WTC11 (cell line): ENCODE results near the gene CARD9. TPM values are rescaled to one million over a fixed set of nuclear protein-coding genes. Genes with fewer than 3 reads are reported as not detected.
"Not testable (repeated sequence)": the region's sequence is repeated elsewhere in the genome, so short reads cannot be mapped to it uniquely, and the experiment has no call there.

Experiments
- ATAC-seq: fragments of 200-7000 bp; cut with Tn5 transposase; 2 replicates; pipeline ENCODE4 v1.10.0; 2021; ENCODE audit warnings: mild to moderate bottlenecking, moderate library complexity
- CTCF ChIA-PET: fragments of 300-600 bp; sonication (Branson Sonifier 250); formaldehyde crosslinking; loops from one replicate; lab custom pipeline; 2021; ENCODE audit warnings: antibody characterized with exemption; lab: Charles Lee
- POLR2A ChIA-PET: fragments of 350-600 bp; sonication (Branson Sonifier 250); formaldehyde crosslinking; loops from one replicate; lab custom pipeline; 2021; ENCODE audit warnings: antibody characterized with exemption; lab: Charles Lee
- DNase-seq: peaks from one replicate; pipeline ENCODE4 v3.0.0; 2021; ENCODE audit warnings: low spot score
- H3K27ac Mint-ChIP-seq: 2 replicates; pipeline ENCODE4 v1.8.0; 2021; ENCODE audit warnings: mixed read lengths
- H3K27me3 Mint-ChIP-seq: 2 replicates; pipeline ENCODE4 v1.8.0; 2021; ENCODE audit warnings: low read depth, mild to moderate bottlenecking, moderate library complexity, mixed read lengths
- H3K36me3 Mint-ChIP-seq: 2 replicates; pipeline ENCODE4 v1.8.0; 2021; ENCODE audit warnings: mixed read lengths
- H3K4me1 Mint-ChIP-seq: 2 replicates; pipeline ENCODE4 v1.8.0; 2022; ENCODE audit warnings: mixed read lengths
- H3K4me3 Mint-ChIP-seq: 2 replicates; pipeline ENCODE4 v1.8.0; 2021; ENCODE audit warnings: mild to moderate bottlenecking, moderate library complexity, mixed read lengths
- H3K9me3 Mint-ChIP-seq: 2 replicates; pipeline ENCODE4 v1.8.0; 2021; ENCODE audit warnings: mixed read lengths
- AR ChIP-seq: fragments of 250-450 bp; sonication (Bioruptor Pico); IDR thresholded peaks from 2 replicates; pipeline ENCODE4 v1.9.0; 2021; ENCODE audit warnings: mild to moderate bottlenecking
- ERG ChIP-seq: fragments of 250-450 bp; sonication (Bioruptor Pico); IDR thresholded peaks from 2 replicates; pipeline ENCODE4 v1.8.0; 2021; ENCODE audit warnings: mild to moderate bottlenecking
- FOXK1 ChIP-seq: sonication (generic); formaldehyde crosslinking; IDR thresholded peaks from 2 replicates; pipeline ENCODE4 v1.8.0; 2022; ENCODE audit warnings: mild to moderate bottlenecking, moderate library complexity, missing genetic modification reagents
- FOXP1 ChIP-seq: sonication (generic); formaldehyde crosslinking; IDR thresholded peaks from 2 replicates; pipeline ENCODE4 v1.8.0; 2022; ENCODE audit warnings: missing genetic modification reagents, mild to moderate bottlenecking, moderate library complexity, borderline replicate concordance
- GRHL2 ChIP-seq: fragments of 250-450 bp; sonication (Bioruptor Pico); IDR thresholded peaks from 2 replicates; pipeline ENCODE4 v1.8.0; 2022; ENCODE audit warnings: mild to moderate bottlenecking, moderate library complexity; ENCODE audit not compliant: insufficient replicate concordance, severe bottlenecking
- JUN ChIP-seq: sonication (generic); formaldehyde crosslinking; IDR thresholded peaks from 2 replicates; pipeline ENCODE4 v1.8.0; 2023; ENCODE audit warnings: mild to moderate bottlenecking, missing genetic modification reagents
- MXD4 ChIP-seq: fragments of 250-450 bp; sonication (Bioruptor Pico); IDR thresholded peaks from 2 replicates; pipeline ENCODE4 v1.8.0; 2021; ENCODE audit warnings: mild to moderate bottlenecking, moderate library complexity, borderline replicate concordance
- MYBL2 ChIP-seq: sonication (generic); formaldehyde crosslinking; IDR thresholded peaks from 2 replicates; pipeline ENCODE4 v1.8.1; 2023; ENCODE audit warnings: mild to moderate bottlenecking, moderate library complexity, missing genetic modification reagents
- NR2C2 ChIP-seq: sonication (generic); formaldehyde crosslinking; IDR thresholded peaks from 2 replicates; pipeline ENCODE4 v1.8.0; 2022; ENCODE audit warnings: mild to moderate bottlenecking, missing genetic modification reagents
- RORB ChIP-seq: fragments of 250-450 bp; sonication (Bioruptor Pico); IDR thresholded peaks from 2 replicates; pipeline ENCODE4 v1.9.0; 2021; ENCODE audit warnings: mild to moderate bottlenecking
- SMAD4 ChIP-seq: sonication (generic); formaldehyde crosslinking; IDR thresholded peaks from 2 replicates; pipeline ENCODE4 v1.8.0; 2022; ENCODE audit warnings: mild to moderate bottlenecking, missing genetic modification reagents
- SP1 ChIP-seq: sonication (generic); formaldehyde crosslinking; conservative IDR thresholded peaks from 2 replicates; pipeline ENCODE4 v1.8.1; 2022; ENCODE audit warnings: missing genetic modification reagents
- TCF7 ChIP-seq: sonication (generic); formaldehyde crosslinking; IDR thresholded peaks from 2 replicates; pipeline ENCODE4 v1.8.0; 2022; ENCODE audit warnings: mild to moderate bottlenecking, low read depth, missing genetic modification reagents, moderate library complexity
- ZNF138 ChIP-seq: sonication (generic); formaldehyde crosslinking; conservative IDR thresholded peaks from 2 replicates; pipeline ENCODE4 v1.8.1; 2022; ENCODE audit warnings: mild to moderate bottlenecking, moderate library complexity, missing genetic modification reagents
- ZNF232 ChIP-seq: sonication (generic); formaldehyde crosslinking; IDR thresholded peaks from 2 replicates; pipeline ENCODE4 v1.8.0; 2022; ENCODE audit warnings: mild to moderate bottlenecking, missing genetic modification reagents
- ZNF317 ChIP-seq: sonication (generic); formaldehyde crosslinking; IDR thresholded peaks from 2 replicates; pipeline ENCODE4 v1.8.1; 2023; ENCODE audit warnings: low read depth, mild to moderate bottlenecking, moderate library complexity, missing genetic modification reagents, borderline replicate concordance
- ZNF396 ChIP-seq: fragments of 250-450 bp; sonication (Bioruptor Pico); IDR thresholded peaks from 2 replicates; pipeline ENCODE4 v1.8.0; 2021; ENCODE audit warnings: mild to moderate bottlenecking, moderate library complexity, borderline replicate concordance
- ZNF423 ChIP-seq: fragments of 250-450 bp; sonication (Bioruptor Pico); IDR thresholded peaks from 2 replicates; pipeline ENCODE4 v2.1.2; 2022; ENCODE audit warnings: mild to moderate bottlenecking, moderate library complexity
- ZNF671 ChIP-seq: fragments of 250-450 bp; sonication (Bioruptor Pico); IDR thresholded peaks from 2 replicates; pipeline ENCODE4 v1.8.0; 2021; ENCODE audit warnings: mild to moderate bottlenecking
- ZSCAN18 ChIP-seq: fragments of 250-450 bp; sonication (Bioruptor Pico); IDR thresholded peaks from 2 replicates; pipeline ENCODE4 v2.1.2; 2022; ENCODE audit warnings: mild to moderate bottlenecking, moderate library complexity
- total RNA-seq: library from RNA; stranded (reverse); gene quantifications from 3 replicates; pipeline ENCODE4 v1.2.3, GENCODE V29; 2021

CARD9 gene
- total RNA-seq, 1 experiment from 2014 or later = 0.96 TPM

- DNase-seq = no peak
- ChIA-PET POLR2A (interaction anchor here (0.5 to 1.5 kb wide), 3 partner anchors 10 to 71 kb away, joined by 3 read pairs; no protein-coding TSS in a partner anchor), CTCF (interaction anchor here (1.1 to 1.9 kb wide), 2 partner anchors 10 to 14 kb away, joined by 3 to 7 read pairs; partner anchors contain the start of gene DNLZ)
- Mint-ChIP-seq H3K27me3 (no peaks in the 10 kb centered on the region), H3K27ac (no peak overlapping the region), H3K9me3 (no peaks in the 10 kb centered on the region), H3K4me1 (no peaks in the 10 kb centered on the region), H3K36me3 (no peaks in the 10 kb centered on the region), H3K4me3 (no peak overlapping the region)
- TF ChIP-seq MXD4 (no peak), ZNF671 (CRISPR knock-in tag) (no peak), ZNF317 (CRISPR knock-in tag) (no peak), ZNF396 (no peak)
- no peak for ATAC-seq
These were observed 20.4 kb downstream of the CARD9 start for GRCh38 chr9:136353088-136353487.

- no peak for TF ChIP-seq FOXK1
- Mint-ChIP-seq H3K4me1 (no peaks in the 10 kb centered on the region), H3K27me3 (no peaks in the 10 kb centered on the region), H3K36me3 (no peaks in the 10 kb centered on the region), H3K27ac (no peak overlapping the region), H3K9me3 (no peaks in the 10 kb centered on the region), H3K4me3 (no peak overlapping the region)
- DNase-seq (no peak), ATAC-seq (no peak)
- ChIA-PET CTCF (interaction anchor here (0.8 kb wide), 1 partner anchor 13 kb away, joined by 3 read pairs; no protein-coding TSS in a partner anchor), POLR2A (no interaction called here)
These were observed 20.8 kb downstream of the CARD9 start for GRCh38 chr9:136352682-136353081.

- H3K27me3 Mint-ChIP-seq, H3K4me1 Mint-ChIP-seq, DNase-seq, H3K9me3 Mint-ChIP-seq, H3K4me3 Mint-ChIP-seq, POLR2A ChIA-PET, ATAC-seq, H3K27ac Mint-ChIP-seq, H3K36me3 Mint-ChIP-seq: not testable (repeated sequence)
- CTCF ChIA-PET = interaction anchor here (0.8 kb wide), 1 partner anchor 12 kb away, joined by 3 read pairs; no protein-coding TSS in a partner anchor
These were observed 21.6 kb downstream of the CARD9 start for GRCh38 chr9:136351868-136352267.

- Mint-ChIP-seq H3K27ac (no peak overlapping the region), H3K27me3 (no peaks in the 10 kb centered on the region), H3K9me3 (no peaks in the 10 kb centered on the region), H3K4me3 (no peak overlapping the region), H3K36me3 (no peaks in the 10 kb centered on the region), H3K4me1 (no peaks in the 10 kb centered on the region)
- ChIA-PET POLR2A (no interaction called here), CTCF (no interaction called here)
- DNase-seq = no peak
- TF ChIP-seq JUN (CRISPR knock-in tag) (no peak), SP1 (CRISPR knock-in tag) (no peak), ZNF423 (CRISPR knock-in tag) (no peak), SMAD4 (CRISPR knock-in tag) (no peak), GRHL2 (no peak), TCF7 (CRISPR knock-in tag) (no peak), ZNF138 (CRISPR knock-in tag) (no peak), ZSCAN18 (CRISPR knock-in tag) (no peak), AR (CRISPR knock-in tag) (no peak), ZNF232 (no peak), ERG (CRISPR knock-in tag) (no peak), ZNF396 (no peak), NR2C2 (CRISPR knock-in tag) (no peak), MYBL2 (CRISPR knock-in tag) (no peak), RORB (CRISPR knock-in tag) (no peak), FOXP1 (CRISPR knock-in tag) (no peak)
- ATAC-seq = no peak
These were observed 22.1 kb downstream of the CARD9 start for GRCh38 chr9:136351252-136351800.
